Body of pancreas (tissue), 4 donors: ENCODE data around the gene ALDOC.

Experiments
- CTCF ChIP-seq, 7 experiments: fragments of 450-650 bp in 4 of 7; fragments of 200-600 bp in 3 of 7; sonication (generic) in 3 of 7; IDR thresholded peaks; one replicate each; pipeline ENCODE4 v1.5.1; 2016 to 2019; ENCODE audit warnings: antibody characterized with exemption in 7 of 7
- POLR2A ChIP-seq, 3 donors: fragments of 450-650 bp; IDR thresholded peaks; one replicate each; pipeline ENCODE4 v1.6.1; 2016; ENCODE audit warnings: antibody characterized with exemption in 3 of 3, mild to moderate bottlenecking in 2 of 3

GRCh38 chr17:28538296-28538895, 38.3 kb downstream of the ALDOC start:
- no peak for TF ChIP-seq CTCF (IDR thresholded peaks at IDR 0.05)
- no peak for TF ChIP-seq POLR2A (IDR thresholded peaks at IDR 0.05)
